SKM-1 treated with dmso at 0.1 percent for 144 hours (cell line): ENCODE data around the gene PSME3.
"Not testable (repeated sequence)": the region's sequence is repeated elsewhere in the genome, so short reads cannot be mapped to it uniquely, and the experiment has no call there.

Experiments
- DNase-seq: peaks from one replicate; lab custom pipeline; 2025; ENCODE audit not compliant: unreplicated experiment; lab: John Stamatoyannopoulos, UW

Gene PSME3

GRCh38 chr17:42849451-42850181 lies 16.4 kb downstream of the PSME3 start:
- DNase-seq = no peak

- no peak for DNase-seq
Measured at GRCh38 chr17:42850954-42851353, 17.8 kb downstream of the PSME3 start, which contains the start of gene AOC3. Gene AOC3, plus strand, starts transcription at chr17:42851199. Its CDS starts 145 bp downstream, at chr17:42851344.

DNA sequence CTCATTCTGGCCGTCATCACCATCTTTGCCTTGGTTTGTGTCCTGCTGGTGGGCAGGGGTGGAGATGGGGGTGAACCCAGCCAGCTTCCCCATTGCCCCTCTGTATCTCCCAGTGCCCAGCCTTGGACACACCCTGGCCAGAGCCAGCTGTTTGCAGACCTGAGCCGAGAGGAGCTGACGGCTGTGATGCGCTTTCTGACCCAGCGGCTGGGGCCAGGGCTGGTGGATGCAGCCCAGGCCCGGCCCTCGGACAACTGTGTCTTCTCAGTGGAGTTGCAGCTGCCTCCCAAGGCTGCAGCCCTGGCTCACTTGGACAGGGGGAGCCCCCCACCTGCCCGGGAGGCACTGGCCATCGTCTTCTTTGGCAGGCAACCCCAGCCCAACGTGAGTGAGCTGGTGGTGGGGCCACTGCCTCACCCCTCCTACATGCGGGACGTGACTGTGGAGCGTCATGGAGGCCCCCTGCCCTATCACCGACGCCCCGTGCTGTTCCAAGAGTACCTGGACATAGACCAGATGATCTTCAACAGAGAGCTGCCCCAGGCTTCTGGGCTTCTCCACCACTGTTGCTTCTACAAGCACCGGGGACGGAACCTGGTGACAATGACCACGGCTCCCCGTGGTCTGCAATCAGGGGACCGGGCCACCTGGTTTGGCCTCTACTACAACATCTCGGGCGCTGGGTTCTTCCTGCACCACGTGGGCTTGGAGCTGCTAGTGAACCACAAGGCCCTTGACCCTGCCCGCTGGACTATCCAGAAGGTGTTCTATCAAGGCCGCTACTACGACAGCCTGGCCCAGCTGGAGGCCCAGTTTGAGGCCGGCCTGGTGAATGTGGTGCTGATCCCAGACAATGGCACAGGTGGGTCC lies 18.4 kb downstream of the PSME3 start:
- DNase-seq = not testable (repeated sequence)

- DNase-seq = no peak
Measured at GRCh38 chr17:42852351-42852750, 19.2 kb downstream of the PSME3 start.

DNA sequence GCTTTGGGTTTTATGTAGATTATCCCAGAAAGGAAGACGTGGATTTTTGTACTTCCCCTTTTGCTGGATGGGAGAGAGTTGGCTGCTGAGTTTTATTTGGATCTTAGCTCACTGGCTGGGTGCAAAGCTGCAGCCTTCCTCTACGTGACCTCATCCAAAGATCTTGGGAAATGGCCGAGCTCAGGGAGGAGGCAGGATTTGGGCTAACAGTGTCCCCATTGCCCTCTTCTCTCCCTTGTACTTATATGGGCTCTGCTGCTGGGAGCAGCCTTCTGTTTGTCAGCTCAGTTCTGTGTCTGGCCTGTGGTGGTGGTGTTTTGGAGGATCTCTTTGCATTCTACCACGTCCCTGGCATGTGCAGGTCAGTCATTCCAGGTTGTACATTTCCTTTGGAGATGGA lies 19.8 kb downstream of the PSME3 start:
- DNase-seq = no peak

DNA sequence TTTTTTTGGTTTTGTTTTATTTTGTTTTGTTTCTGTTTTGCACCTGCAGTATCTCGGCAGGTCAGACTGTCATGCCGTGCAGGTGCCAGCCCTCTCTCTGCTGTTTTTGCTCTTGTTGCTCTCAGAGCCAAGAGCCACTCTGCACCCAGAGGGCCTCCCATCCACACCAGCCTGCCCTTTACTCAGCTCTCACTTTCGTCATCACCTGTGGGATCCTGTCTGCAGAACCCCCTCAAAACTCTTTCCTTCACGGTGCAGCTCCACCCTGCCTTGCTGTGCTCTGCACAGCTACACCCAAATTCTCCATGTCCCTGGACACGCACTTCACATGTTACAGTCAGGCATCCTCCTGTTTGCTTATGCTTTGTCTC lies 20.4 kb downstream of the PSME3 start:
- DNase-seq = no peak

GRCh38 chr17:42853968-42854790 lies 21.0 kb downstream of the PSME3 start:
- no peak for DNase-seq

- DNase-seq = no peak
Measured at GRCh38 chr17:42855048-42855596, 21.9 kb downstream of the PSME3 start.

- not testable (repeated sequence) for DNase-seq
Measured at GRCh38 chr17:42856093-42856492, 22.9 kb downstream of the PSME3 start.

GRCh38 chr17:42856516-42856915 lies 23.3 kb downstream of the PSME3 start:
- DNase-seq = not testable (repeated sequence)

- DNase-seq = no peak
Measured at GRCh38 chr17:42857389-42857788, 24.2 kb downstream of the PSME3 start.

DNA sequence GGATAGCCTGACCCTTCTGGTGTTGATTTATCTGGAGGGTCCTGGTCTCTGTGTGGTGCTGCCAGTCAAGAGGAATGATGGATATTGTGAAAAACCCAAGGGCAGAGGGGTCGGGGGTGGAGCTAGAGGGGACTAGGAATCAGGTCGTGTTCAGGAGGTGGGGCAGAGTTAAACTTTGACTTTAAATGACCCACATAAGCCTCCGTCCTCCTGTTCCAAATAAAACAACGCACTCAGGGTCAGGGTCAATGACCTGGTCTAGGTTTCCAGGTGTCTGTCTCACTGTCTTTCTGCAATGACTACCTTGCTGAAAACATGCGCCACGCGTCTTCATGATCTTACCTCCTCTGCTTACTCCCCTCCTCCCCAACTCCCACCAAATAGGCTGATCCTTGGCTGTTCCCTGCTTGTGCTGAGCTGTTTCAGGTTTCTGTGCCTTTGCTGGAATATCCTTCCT lies 32.5 kb downstream of the PSME3 start:
- no peak for DNase-seq

- no peak for DNase-seq
Measured at GRCh38 chr17:42866216-42866615, 33.0 kb downstream of the PSME3 start.

GRCh38 chr17:42866631-42867575 lies 33.7 kb downstream of the PSME3 start:
- DNase-seq = no peak

GRCh38 chr17:42867694-42868261 lies 34.6 kb downstream of the PSME3 start:
- not testable (repeated sequence) for DNase-seq

DNA sequence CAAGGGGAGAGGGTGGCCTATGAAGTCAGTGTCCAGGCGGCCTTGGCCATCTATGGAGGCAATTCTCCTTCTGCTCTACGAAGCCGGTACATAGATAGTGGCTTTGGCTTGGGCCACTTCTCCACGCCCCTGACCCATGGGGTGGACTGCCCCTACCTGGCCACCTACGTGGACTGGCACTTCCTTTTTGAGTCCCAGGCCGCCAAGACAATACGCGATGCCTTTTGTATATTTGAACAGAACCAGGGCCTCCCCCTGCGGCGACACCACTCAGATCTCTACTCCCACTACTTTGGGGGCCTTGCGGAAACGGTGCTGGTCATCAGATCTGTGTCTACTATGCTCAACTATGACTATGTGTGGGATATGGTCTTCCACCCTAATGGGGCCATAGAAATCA lies 35.1 kb downstream of the PSME3 start:
- no peak for DNase-seq

DNA sequence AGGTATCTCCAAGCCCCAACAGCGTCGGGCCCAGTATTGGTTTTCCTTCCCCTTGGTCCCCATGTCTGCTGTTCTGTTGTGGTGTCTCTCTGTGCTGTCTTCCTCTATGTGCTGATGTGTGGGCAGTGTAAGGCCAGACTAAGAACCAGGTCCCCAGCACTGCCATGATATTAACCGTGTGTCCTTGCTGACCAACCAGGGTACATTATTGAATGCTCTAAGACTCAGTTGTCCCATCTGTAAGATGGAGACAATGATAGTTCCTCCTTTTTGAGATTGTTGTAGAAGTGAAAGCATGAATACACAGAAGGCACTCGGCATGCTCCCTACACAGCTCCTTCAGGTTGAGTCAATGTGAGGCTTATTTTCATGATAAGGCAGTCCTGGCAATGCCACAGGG lies 38.5 kb downstream of the PSME3 start:
- no peak for DNase-seq

- DNase-seq = no peak
Measured at GRCh38 chr17:42872251-42872965, 39.2 kb downstream of the PSME3 start.

GRCh38 chr17:42873315-42873714 lies 40.1 kb downstream of the PSME3 start:
- no peak for DNase-seq
